Parathyroid adenoma (tissue), 2 donors: ENCODE measurements around the gene CUX1.

Experiments
- H2AFZ ChIP-seq: fragments of 300-600 bp; sonication (generic); one replicate; pipeline ENCODE4 v1.7.0; 2017; ENCODE audit warnings: antibody characterized with exemption, mild to moderate bottlenecking
- H3K27ac ChIP-seq: fragments of 300-600 bp; sonication (generic); one replicate; pipeline ENCODE4 v1.7.0; 2017
- H3K27me3 ChIP-seq: fragments of 300-600 bp; sonication (generic); one replicate; pipeline ENCODE4 v1.7.0; 2017; ENCODE audit warnings: low read length; ENCODE audit not compliant: control insufficient read depth, insufficient read depth
- H3K36me3 ChIP-seq: fragments of 300-600 bp; sonication (generic); one replicate; pipeline ENCODE4 v1.7.0; 2017; ENCODE audit warnings: low read length; ENCODE audit not compliant: control insufficient read depth, insufficient read depth
- H3K4me1 ChIP-seq: fragments of 300-600 bp; sonication (generic); one replicate; pipeline ENCODE4 v1.7.0; 2017; ENCODE audit warnings: control low read depth
- H3K4me2 ChIP-seq: fragments of 300-600 bp; sonication (generic); one replicate; pipeline ENCODE4 v1.7.0; 2017; ENCODE audit warnings: low read length
- H3K4me3 ChIP-seq: fragments of 300-600 bp; sonication (generic); one replicate; pipeline ENCODE4 v1.7.0; 2017; ENCODE audit warnings: low read depth, low read length
- H3K79me2 ChIP-seq: fragments of 300-600 bp; sonication (generic); one replicate; pipeline ENCODE4 v1.7.0; 2017; ENCODE audit warnings: control low read depth
- H3K9ac ChIP-seq: fragments of 300-600 bp; sonication (generic); one replicate; pipeline ENCODE4 v1.7.0; 2017; ENCODE audit warnings: mild to moderate bottlenecking
- H3K9me3 ChIP-seq: fragments of 300-600 bp; sonication (generic); one replicate; pipeline ENCODE4 v1.7.0; 2017; ENCODE audit warnings: low read length; ENCODE audit not compliant: control insufficient read depth
- TF ChIP-seq, protein P1 (sequence below): fragments of 300-600 bp; sonication (generic); IDR thresholded peaks from one replicate; pipeline ENCODE4 v1.7.0; 2017; ENCODE audit warnings: antibody characterized with exemption, mild to moderate bottlenecking
- donor health status: primary hyperparathyroidism.

Gene CUX1

DNA sequence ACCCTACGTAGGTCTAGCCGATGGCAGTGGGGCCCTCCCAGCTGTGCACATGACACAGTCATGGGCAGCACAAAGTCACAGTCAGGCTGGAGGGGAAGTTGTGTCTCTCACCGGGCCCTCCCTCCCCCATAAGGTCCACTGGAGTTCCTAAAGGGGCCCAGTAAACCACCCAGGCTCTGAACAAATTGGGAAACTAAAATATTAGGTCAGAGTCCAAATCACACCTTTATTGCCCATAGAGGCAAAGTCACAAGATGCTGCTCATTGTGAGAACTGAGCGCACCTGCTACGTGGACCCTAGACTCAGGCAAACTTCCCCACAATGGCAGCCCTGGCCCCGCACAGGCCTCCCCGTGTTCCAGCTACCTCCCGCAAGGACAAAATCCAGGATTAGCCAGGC is 424.0 kb downstream of the CUX1 start:
- H3K79me2 ChIP-seq, result peaks cover 5% of the 10 kb centered on the region
- H3K36me3 ChIP-seq, result no peaks in the 10 kb centered on the region
- H3K4me3 ChIP-seq, result no peak overlapping the region
- H3K27me3 ChIP-seq, result no peaks in the 10 kb centered on the region
- H3K4me2 ChIP-seq, result no peak overlapping the region
- no peaks in the 10 kb centered on the region for H3K9me3 ChIP-seq
- TF ChIP-seq, protein P1, sequence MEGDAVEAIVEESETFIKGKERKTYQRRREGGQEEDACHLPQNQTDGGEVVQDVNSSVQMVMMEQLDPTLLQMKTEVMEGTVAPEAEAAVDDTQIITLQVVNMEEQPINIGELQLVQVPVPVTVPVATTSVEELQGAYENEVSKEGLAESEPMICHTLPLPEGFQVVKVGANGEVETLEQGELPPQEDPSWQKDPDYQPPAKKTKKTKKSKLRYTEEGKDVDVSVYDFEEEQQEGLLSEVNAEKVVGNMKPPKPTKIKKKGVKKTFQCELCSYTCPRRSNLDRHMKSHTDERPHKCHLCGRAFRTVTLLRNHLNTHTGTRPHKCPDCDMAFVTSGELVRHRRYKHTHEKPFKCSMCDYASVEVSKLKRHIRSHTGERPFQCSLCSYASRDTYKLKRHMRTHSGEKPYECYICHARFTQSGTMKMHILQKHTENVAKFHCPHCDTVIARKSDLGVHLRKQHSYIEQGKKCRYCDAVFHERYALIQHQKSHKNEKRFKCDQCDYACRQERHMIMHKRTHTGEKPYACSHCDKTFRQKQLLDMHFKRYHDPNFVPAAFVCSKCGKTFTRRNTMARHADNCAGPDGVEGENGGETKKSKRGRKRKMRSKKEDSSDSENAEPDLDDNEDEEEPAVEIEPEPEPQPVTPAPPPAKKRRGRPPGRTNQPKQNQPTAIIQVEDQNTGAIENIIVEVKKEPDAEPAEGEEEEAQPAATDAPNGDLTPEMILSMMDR, result no peak
- no peak overlapping the region for H2AFZ ChIP-seq
- no peak overlapping the region for H3K27ac ChIP-seq
- H3K4me1 ChIP-seq, result no peaks in the 10 kb centered on the region
- H3K9ac ChIP-seq, result no peak overlapping the region

- Histone ChIP-seq H3K9me3 (no peaks in the 10 kb centered on the region), H3K27me3 (no peaks in the 10 kb centered on the region), H3K4me2 (no peak overlapping the region), H3K27ac (no peak overlapping the region), H3K79me2 (no peaks in the 10 kb centered on the region), H2AFZ (no peak overlapping the region), H3K4me1 (no peaks in the 10 kb centered on the region), H3K4me3 (no peak overlapping the region), H3K36me3 (no peaks in the 10 kb centered on the region), H3K9ac (no peak overlapping the region)
- TF ChIP-seq, protein P1, result no peak
These were observed 427.2 kb downstream of the CUX1 start for GRCh38 chr7:102244601-102245000.

DNA sequence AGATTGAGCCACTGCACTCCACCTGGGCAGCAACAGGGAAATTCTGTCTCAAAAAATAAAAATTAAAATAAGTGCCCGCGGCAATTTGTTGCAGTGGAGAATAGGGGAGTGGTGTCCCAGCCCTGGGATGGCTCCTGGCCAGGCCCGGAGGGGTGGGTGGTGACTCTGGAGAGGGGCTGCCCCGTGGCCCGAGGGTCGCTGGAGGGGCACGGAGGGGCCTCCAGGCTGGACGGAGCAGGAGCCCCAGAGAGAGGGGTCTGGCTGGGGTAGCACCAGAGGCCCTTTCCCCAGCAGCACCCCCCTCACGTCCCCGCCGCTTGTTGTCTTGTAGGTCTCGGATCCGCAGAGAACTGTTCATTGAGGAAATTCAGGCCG is 430.6 kb downstream of the CUX1 start:
- Histone ChIP-seq H3K4me1 (no peaks in the 10 kb centered on the region), H3K27me3 (no peaks in the 10 kb centered on the region), H3K4me3 (no peak overlapping the region), H3K4me2 (no peak overlapping the region), H2AFZ (no peak overlapping the region), H3K27ac (no peak overlapping the region), H3K79me2 (no peaks in the 10 kb centered on the region), H3K9ac (no peak overlapping the region), H3K36me3 (no peaks in the 10 kb centered on the region), H3K9me3 (no peaks in the 10 kb centered on the region)
- TF ChIP-seq, protein P1, result no peak

- H3K27ac ChIP-seq, result no peak overlapping the region
- H3K4me3 ChIP-seq, result no peak overlapping the region
- H3K36me3 ChIP-seq, result no peaks in the 10 kb centered on the region
- no peaks in the 10 kb centered on the region for H3K4me1 ChIP-seq
- no peaks in the 10 kb centered on the region for H3K27me3 ChIP-seq
- H3K4me2 ChIP-seq, result no peak overlapping the region
- no peaks in the 10 kb centered on the region for H3K9me3 ChIP-seq
- H2AFZ ChIP-seq, result no peak overlapping the region
- H3K9ac ChIP-seq, result no peak overlapping the region
- H3K79me2 ChIP-seq, result no peaks in the 10 kb centered on the region
- TF ChIP-seq, protein P1, result no peak
These were observed 431.3 kb downstream of the CUX1 start for GRCh38 chr7:102248456-102249395.
